ENCODE data around the gene TNFRSF8. TPM values are rescaled to one million over a fixed set of nuclear protein-coding genes. Genes with fewer than 3 reads are reported as not detected.

The TNFRSF8 gene
- total RNA-seq, 4 donors from 2014 or later, result 1.1 to 2.6 (median 1.4) TPM

DNA sequence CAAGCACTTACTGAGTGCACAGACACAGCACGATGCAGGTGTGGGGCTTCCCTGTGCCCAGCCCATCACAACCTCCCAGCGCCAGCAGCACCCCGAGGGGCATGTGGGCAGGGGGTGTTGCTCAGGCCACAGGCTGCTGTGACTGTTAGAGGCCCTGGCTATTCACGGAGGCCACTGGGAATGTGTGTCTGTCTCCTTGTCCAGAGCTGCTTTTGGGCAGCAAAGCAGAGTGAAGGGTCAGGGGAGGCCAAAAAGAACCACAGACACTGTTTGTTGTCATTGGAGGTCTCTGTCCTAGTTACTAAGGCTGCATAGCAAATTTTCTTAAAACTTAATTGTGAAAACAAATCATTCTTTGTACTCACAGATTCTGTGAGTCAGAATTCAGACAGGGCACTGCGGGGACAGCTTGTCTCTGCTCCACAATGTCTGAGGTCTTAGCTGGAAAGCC lies 49.6 kb downstream of the TNFRSF8 start:
- in situ Hi-C loops (cut with MboI; ENCODE audit: low sequenced_read_pairs in 4 of 4), result loop anchor here in 1 of 4 donors (25.0 kb wide), 1 partner anchor 525 kb away; the partner anchor contains the start of gene AADACL4
- no peak for ATAC-seq

GRCh38 chr1:12113433-12114339 lies 50.6 kb downstream of the TNFRSF8 start:
- DNase-seq (no peak), ATAC-seq (no peak)

More for the DNA sequence above, 49.6 kb downstream of the TNFRSF8 start:
- no peak for TF ChIP-seq CTCF (IDR thresholded peaks at IDR 0.05 in 4 of 5, conservative IDR thresholded peaks at IDR 0.05 in 1 of 5)
- no peak for TF ChIP-seq POLR2A (IDR thresholded peaks at IDR 0.05)
- Histone ChIP-seq H3K27ac (no peak overlapping the region), H3K4me1 (no peaks in the 10 kb centered on the region), H3K36me3 (no peaks in the 10 kb centered on the region), H3K4me3 (no peak overlapping the region), H3K9me3 (no peaks in the 10 kb centered on the region), H3K27me3 (no peaks in the 10 kb centered on the region)
- no peak for DNase-seq
- intact Hi-C loops (cut with DNase I; ENCODE audit: low total_unique reads), result no loop called here

GRCh38 chr1:12114340-12114683 lies 51.2 kb downstream of the TNFRSF8 start:
- ATAC-seq (no peak), DNase-seq (no peak)
- Histone ChIP-seq H3K4me3 (no peak overlapping the region), H3K9me3 (no peaks in the 10 kb centered on the region), H3K4me1 (no peaks in the 10 kb centered on the region), H3K36me3 (no peaks in the 10 kb centered on the region), H3K27me3 (no peaks in the 10 kb centered on the region), H3K27ac (no peak overlapping the region)
- intact Hi-C loops (cut with DNase I; ENCODE audit: low total_unique reads), result no loop called here
- TF ChIP-seq POLR2A (IDR thresholded peaks at IDR 0.05) (no peak), CTCF (IDR thresholded peaks at IDR 0.05 in 4 of 5, conservative IDR thresholded peaks at IDR 0.05 in 1 of 5) (no peak)
- in situ Hi-C loops (cut with MboI; ENCODE audit: low sequenced_read_pairs in 4 of 4), result loop anchor here in 1 of 4 donors (25.0 kb wide), 1 partner anchor 523 kb away; the partner anchor contains the start of gene AADACL4

More at GRCh38 chr1:12113433-12114339, 50.6 kb downstream of the TNFRSF8 start:
- intact Hi-C loops (cut with DNase I; ENCODE audit: low total_unique reads), result no loop called here
- no peaks in the 10 kb centered on the region for H3K9me3 ChIP-seq
- no peak overlapping the region for H3K27ac ChIP-seq
- no peaks in the 10 kb centered on the region for H3K27me3 ChIP-seq
- no peaks in the 10 kb centered on the region for H3K36me3 ChIP-seq
- no peak for TF ChIP-seq POLR2A (IDR thresholded peaks at IDR 0.05)
- no peak for TF ChIP-seq CTCF (IDR thresholded peaks at IDR 0.05 in 4 of 5, conservative IDR thresholded peaks at IDR 0.05 in 1 of 5)
- no peaks in the 10 kb centered on the region for H3K4me1 ChIP-seq
- in situ Hi-C loops (cut with MboI; ENCODE audit: low sequenced_read_pairs in 4 of 4), result loop anchor here in 1 of 4 donors (25.0 kb wide), 1 partner anchor 524 kb away; the partner anchor contains the start of gene AADACL4
- H3K4me3 ChIP-seq, result no peak overlapping the region

GRCh38 chr1:12114916-12115315 lies 51.8 kb downstream of the TNFRSF8 start:
- ATAC-seq, result no peak
- TF ChIP-seq CTCF (IDR thresholded peaks at IDR 0.05 in 4 of 5, conservative IDR thresholded peaks at IDR 0.05 in 1 of 5) (no peak), POLR2A (IDR thresholded peaks at IDR 0.05) (no peak)
- no peak overlapping the region for H3K4me3 ChIP-seq
- H3K27me3 ChIP-seq, result no peaks in the 10 kb centered on the region
- no peak for DNase-seq
- H3K27ac ChIP-seq, result no peak overlapping the region
- no peaks in the 10 kb centered on the region for H3K36me3 ChIP-seq
- in situ Hi-C loops (cut with MboI; ENCODE audit: low sequenced_read_pairs in 4 of 4), result loop anchor here in 1 of 4 donors (25.0 kb wide), 1 partner anchor 522 kb away; the partner anchor contains the start of gene AADACL4
- no peaks in the 10 kb centered on the region for H3K9me3 ChIP-seq
- intact Hi-C loops (cut with DNase I; ENCODE audit: low total_unique reads), result no loop called here
- no peaks in the 10 kb centered on the region for H3K4me1 ChIP-seq
